HepG2 (cell line): ENCODE measurements around the gene HENMT1. TPM values are rescaled to one million over a fixed set of nuclear protein-coding genes. Genes with fewer than 3 reads are reported as not detected.

Source experiments
- ATF7 ChIP-seq, 2 experiments: fragments of 450-650 bp in 1 of 2; sonication (generic) in 1 of 2; formaldehyde crosslinking in 1 of 2; IDR thresholded peaks; 2 replicates each; pipeline versions ENCODE4 v1.4.0 to v1.6.1; 2016 to 2020; ENCODE audit warnings: antibody characterized with exemption in 1 of 2, mild to moderate bottlenecking in 1 of 2, missing genetic modification reagents in 1 of 2
- JDP2 ChIP-seq: sonication (generic); formaldehyde crosslinking; IDR thresholded peaks from 2 replicates; pipeline ENCODE4 v1.8.1; 2022; ENCODE audit warnings: missing genetic modification reagents, borderline replicate concordance
- RFX5 ChIP-seq: IDR thresholded peaks from 2 replicates; pipeline ENCODE4 v1.6.1; 2011; ENCODE audit warnings: low read depth, low read length, improper control_type of control experiment
- ZNF318 ChIP-seq: sonication (generic); formaldehyde crosslinking; IDR thresholded peaks from 2 replicates; pipeline ENCODE4 v1.4.0; 2020; ENCODE audit warnings: mild to moderate bottlenecking, missing genetic modification reagents
- polyA plus RNA-seq, 8 experiments: library from polyadenylated mRNA; depleted of rRNA in 3 of 8; stranded (reverse) in 7 of 8; unstranded in 1 of 8; fragments of >200 nt; fragmentation: Illumina TruSeq in 4 of 8; extraction: Trizol in 4 of 8; gene quantifications; 2 replicates each; pipeline versions ENCODE4 v1.2.1 to v1.2.3, GENCODE V29; 2011 to 2016; ENCODE audit warnings: low read depth in 4 of 8, missing spikeins in 1 of 8, mixed read lengths in 1 of 8; ENCODE audit not compliant: insufficient read depth in 1 of 8
- total RNA-seq, 5 experiments: library from RNA; depleted of rRNA; stranded (reverse); fragments of >200 nt; fragmentation: Illumina TruSeq; extraction: Trizol; gene quantifications; 2 replicates each; pipeline ENCODE4 v1.2.3, GENCODE V29; 2016; ENCODE audit warnings: low read depth in 1 of 5

The HENMT1 gene
- total and polyA plus RNA-seq, 2 of the 13 experiments (the other 11 are each of a cell fraction or from before 2014, with no cell fraction given) = not detected

- TF ChIP-seq ZNF318 (no peak), ATF7 (IDR thresholded peaks at IDR 0.05) (no peak), ATF7 (CRISPR knock-in tag; IDR thresholded peaks at IDR 0.05) (no peak), RFX5 (no peak), JDP2 (no peak)
Measured at GRCh38 chr1:108671143-108671542, 10.2 kb upstream of the HENMT1 start (continued).
